Endothelial cell of umbilical vein (primary cell): ENCODE results near the gene LGALS3BP. TPM values are rescaled to one million over a fixed set of nuclear protein-coding genes. Genes with fewer than 3 reads are reported as not detected.

Experiments
- BruUV-seq: library from RNA; stranded (reverse); fragments of 400-500 nt; replicated peaks from 2 replicates; lab custom pipeline; 2021; lab: Mats Ljungman, UMichigan
- CTCF ChIA-PET: fragments of 300-600, 350-600 bp; sonication (Branson Sonifier 250); formaldehyde crosslinking; loops from one replicate; lab custom pipeline; 2021; ENCODE audit warnings: antibody characterized with exemption, inconsistent platforms; lab: Charles Lee
- POLR2A ChIA-PET: fragments of 300-600, 350-600 bp; sonication (Branson Sonifier 250); formaldehyde crosslinking; loops from one replicate; lab custom pipeline; 2021; ENCODE audit warnings: antibody characterized with exemption, inconsistent platforms; lab: Charles Lee
- DNase-seq: peaks from one replicate; pipeline ENCODE4 v3.0.0-alpha.2; 2011; ENCODE audit warnings: low read depth, low spot score
- FAIRE-seq: peaks from 2 replicates; lab custom pipeline; 2011; peaks lifted over from hg19 to GRCh38; lab: Jason Lieb, UNC
- H2AFZ ChIP-seq: 2 replicates; pipeline ENCODE4 v1.6.0; 2012; ENCODE audit warnings: low read depth, low read length, control low read depth, inconsistent platforms
- H3K27ac ChIP-seq: 2 replicates; pipeline ENCODE4 v1.5.1; 2011; ENCODE audit warnings: low read depth, mild to moderate bottlenecking, control low read depth, low read length, moderate library complexity; ENCODE audit not compliant: insufficient read depth
- H3K27me3 ChIP-seq, 2 experiments: 2 replicates each; pipeline versions ENCODE4 v1.6.0 to v1.6.1; 2011; ENCODE audit warnings: low read length in 2 of 2, mixed read lengths in 1 of 2; ENCODE audit not compliant: control insufficient read depth in 2 of 2, insufficient read depth in 2 of 2
- H3K36me3 ChIP-seq, 2 experiments: 2 replicates in 1 of 2; 3 replicates in 1 of 2; pipeline ENCODE4 v1.5.1; 2011; ENCODE audit warnings: low read length in 2 of 2, mild to moderate bottlenecking in 1 of 2, moderate library complexity in 1 of 2; ENCODE audit not compliant: control insufficient read depth in 2 of 2, insufficient read depth in 2 of 2; ENCODE audit errors: extremely low read depth in 1 of 2
- H3K4me1 ChIP-seq: 3 replicates; pipeline ENCODE4 v1.5.1; 2011; ENCODE audit warnings: mild to moderate bottlenecking, low read length; ENCODE audit not compliant: control insufficient read depth, insufficient read depth; ENCODE audit errors: extremely low read depth
- H3K4me2 ChIP-seq: 2 replicates; pipeline ENCODE4 v1.6.1; 2011; ENCODE audit warnings: low read length, control low read depth, mixed read lengths; ENCODE audit not compliant: insufficient read depth
- H3K4me3 ChIP-seq, 3 experiments: fragments of 200-600 bp in 1 of 3; sonication (generic), shearing (Covaris generic) in 1 of 3; replicated peaks in 1 of 3; 2 replicates each; pipeline ENCODE4 v1.5.1; 2011 to 2016; ENCODE audit warnings: control low read depth in 3 of 3, low read length in 3 of 3, mild to moderate bottlenecking in 2 of 3, inconsistent platforms in 1 of 3, low read depth in 1 of 3, moderate library complexity in 1 of 3; ENCODE audit not compliant: insufficient read depth in 1 of 3
- H3K79me2 ChIP-seq: 2 replicates; pipeline ENCODE4 v1.6.0; 2012; ENCODE audit warnings: low read length, inconsistent platforms; ENCODE audit not compliant: control insufficient read depth, insufficient read depth
- H3K9ac ChIP-seq: replicated peaks from 2 replicates; pipeline ENCODE3; 2011; ENCODE audit warnings: low read length, control low read depth; ENCODE audit not compliant: insufficient read depth; ENCODE audit errors: extremely low read depth
- H3K9me1 ChIP-seq: replicated peaks from 3 replicates; pipeline ENCODE4 v1.6.0; 2011; ENCODE audit warnings: mild to moderate bottlenecking, low read length; ENCODE audit not compliant: control insufficient read depth, insufficient read depth; ENCODE audit errors: extremely low read depth
- H3K9me3 ChIP-seq: replicated peaks from 2 replicates; pipeline ENCODE4 v1.5.1; 2012; ENCODE audit warnings: low read length, inconsistent platforms; ENCODE audit not compliant: control insufficient read depth, insufficient read depth
- H4K20me1 ChIP-seq: replicated peaks from 2 replicates; pipeline ENCODE3; 2011; ENCODE audit warnings: mild to moderate bottlenecking, low read length; ENCODE audit not compliant: control insufficient read depth, insufficient read depth; ENCODE audit errors: extremely low read depth
- EZH2 ChIP-seq: IDR thresholded peaks from 2 replicates; pipeline ENCODE4 v1.6.1; 2012; ENCODE audit warnings: borderline replicate concordance, low read depth, mild to moderate bottlenecking, moderate library complexity, low read length, inconsistent platforms; ENCODE audit not compliant: severe bottlenecking
- GATA2 ChIP-seq: IDR thresholded peaks from 2 replicates; pipeline ENCODE4 v1.7.0; 2011; ENCODE audit warnings: low read depth, mild to moderate bottlenecking, moderate library complexity, mixed read lengths, low read length; ENCODE audit not compliant: insufficient read length, insufficient read depth
- MYC ChIP-seq: IDR thresholded peaks from one replicate; pipeline ENCODE4 v1.6.1; 2011; ENCODE audit warnings: mild to moderate bottlenecking, low read depth, low read length
- POLR2A ChIP-seq: IDR thresholded peaks from 2 replicates; pipeline ENCODE4 v1.6.1; 2012; ENCODE audit warnings: low read depth, mild to moderate bottlenecking, control low read depth, low read length
- POLR2AphosphoS5 ChIP-seq: IDR thresholded peaks from 2 replicates; pipeline ENCODE4 v1.6.1; 2012; ENCODE audit warnings: low read depth, mild to moderate bottlenecking, control low read depth, low read length, moderate library complexity; ENCODE audit not compliant: insufficient read depth
- dilution Hi-C: fragments of 300-500 bp; cut with MboI; formaldehyde crosslinking; loops from one replicate; pipeline ENCODE4 v1.15.0; 2019; ENCODE audit warnings: low sequenced_read_pairs; ENCODE audit not compliant: extremely low pct_ligation_motif_present
- intact Hi-C: fragments of 100-400 bp; cut with micrococcal nuclease; formaldehyde crosslinking; loops from one replicate; pipeline ENCODE4 v1.10.0; 2022
- polyA plus RNA-seq, 4 experiments: library from polyadenylated mRNA; depleted of rRNA in 3 of 4; stranded (reverse) in 3 of 4; unstranded in 1 of 4; fragments of >200 nt; gene quantifications; 2 replicates each; pipeline versions ENCODE4 v1.2.1 to v1.2.3, GENCODE V29; 2011 to 2012; ENCODE audit warnings: missing spikeins in 1 of 4
- total RNA-seq: library from RNA; stranded (reverse); gene quantifications from 2 replicates; pipeline ENCODE4 v1.2.3, GENCODE V29; 2021
- TF ChIP-seq, protein P1 (sequence below): IDR thresholded peaks from 2 replicates; pipeline ENCODE4 v1.6.1; 2011; ENCODE audit not compliant: insufficient read depth, insufficient read length
- TF ChIP-seq, protein P2 (sequence below), 2 donors: IDR thresholded peaks; 1 replicate in 1 of 2; 2 replicates in 1 of 2; pipeline ENCODE4 v1.5.1; 2011; ENCODE audit warnings: low read length in 2 of 2, mild to moderate bottlenecking in 2 of 2, moderate library complexity in 2 of 2, control low read depth in 1 of 2, inconsistent platforms in 1 of 2, low read depth in 1 of 2; ENCODE audit not compliant: insufficient read depth in 1 of 2; ENCODE audit errors: extremely low read depth in 1 of 2

LGALS3BP gene
- total and polyA plus RNA-seq, 2 donors (not counting 3 experiments of a cell fraction or from before 2014, with no cell fraction given), result 0.77 to 1.3 TPM

DNA sequence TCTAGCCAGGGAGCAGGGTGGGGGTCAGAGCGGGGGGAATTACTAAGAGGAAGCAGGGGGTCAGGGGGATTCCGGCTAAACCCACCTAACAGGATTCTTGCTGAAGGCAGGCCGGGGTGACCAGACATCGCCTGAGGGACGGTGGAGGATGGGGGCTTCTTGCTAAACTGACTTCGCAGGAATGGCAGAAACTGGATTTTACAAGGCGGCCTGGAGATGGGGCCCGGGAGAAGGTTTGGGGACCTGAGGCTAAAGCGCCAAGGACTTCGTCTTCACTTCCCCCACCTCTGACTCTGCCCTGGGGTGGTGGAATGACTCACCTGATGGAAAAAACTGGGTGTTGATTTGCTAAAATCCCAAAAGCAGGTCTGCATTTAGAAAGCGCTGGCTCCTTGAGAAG lies 23.5 kb downstream of the LGALS3BP start:
- H3K4me2 ChIP-seq, result no peak overlapping the region
- no peak for TF ChIP-seq GATA2
- TF ChIP-seq, protein P1, sequence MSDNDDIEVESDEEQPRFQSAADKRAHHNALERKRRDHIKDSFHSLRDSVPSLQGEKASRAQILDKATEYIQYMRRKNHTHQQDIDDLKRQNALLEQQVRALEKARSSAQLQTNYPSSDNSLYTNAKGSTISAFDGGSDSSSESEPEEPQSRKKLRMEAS, result no peak
- TF ChIP-seq POLR2AphosphoS5, result no peak
- no peak for TF ChIP-seq MYC
- TF ChIP-seq EZH2, result no peak
- TF ChIP-seq, protein P2, sequence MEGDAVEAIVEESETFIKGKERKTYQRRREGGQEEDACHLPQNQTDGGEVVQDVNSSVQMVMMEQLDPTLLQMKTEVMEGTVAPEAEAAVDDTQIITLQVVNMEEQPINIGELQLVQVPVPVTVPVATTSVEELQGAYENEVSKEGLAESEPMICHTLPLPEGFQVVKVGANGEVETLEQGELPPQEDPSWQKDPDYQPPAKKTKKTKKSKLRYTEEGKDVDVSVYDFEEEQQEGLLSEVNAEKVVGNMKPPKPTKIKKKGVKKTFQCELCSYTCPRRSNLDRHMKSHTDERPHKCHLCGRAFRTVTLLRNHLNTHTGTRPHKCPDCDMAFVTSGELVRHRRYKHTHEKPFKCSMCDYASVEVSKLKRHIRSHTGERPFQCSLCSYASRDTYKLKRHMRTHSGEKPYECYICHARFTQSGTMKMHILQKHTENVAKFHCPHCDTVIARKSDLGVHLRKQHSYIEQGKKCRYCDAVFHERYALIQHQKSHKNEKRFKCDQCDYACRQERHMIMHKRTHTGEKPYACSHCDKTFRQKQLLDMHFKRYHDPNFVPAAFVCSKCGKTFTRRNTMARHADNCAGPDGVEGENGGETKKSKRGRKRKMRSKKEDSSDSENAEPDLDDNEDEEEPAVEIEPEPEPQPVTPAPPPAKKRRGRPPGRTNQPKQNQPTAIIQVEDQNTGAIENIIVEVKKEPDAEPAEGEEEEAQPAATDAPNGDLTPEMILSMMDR (IDR thresholded peaks at IDR 0.05; ENCODE audit: extremely low read depth in 1 of 2, insufficient read depth in 1 of 2, low read depth in 1 of 2, low read length in 2 of 2), result no peak
- TF ChIP-seq POLR2A, result no peak
- H4K20me1 ChIP-seq, result no peaks in the 10 kb centered on the region
- no peaks in the 10 kb centered on the region for H3K27me3 ChIP-seq
- H2AFZ ChIP-seq, result no peak overlapping the region
- H3K4me1 ChIP-seq, result no peaks in the 10 kb centered on the region
- no peaks in the 10 kb centered on the region for H3K36me3 ChIP-seq
- no peak for FAIRE-seq
- dilution Hi-C loops (no loop called here), intact Hi-C loops (no loop called here)
- no peak overlapping the region for H3K27ac ChIP-seq
- no peaks in the 10 kb centered on the region for H3K9me1 ChIP-seq
- H3K9ac ChIP-seq, result no peak overlapping the region
- H3K4me3 ChIP-seq, result no peak overlapping the region
- no TSS peak for BruUV-seq
- no peak for DNase-seq
- CTCF ChIA-PET, result interaction anchor here (1.5 to 3.0 kb wide), 3 partner anchors 11 to 90 kb away, joined by 4 to 10 read pairs (median 8); no protein-coding TSS in a partner anchor
- no peaks in the 10 kb centered on the region for H3K9me3 ChIP-seq
- H3K79me2 ChIP-seq, result no peaks in the 10 kb centered on the region
- POLR2A ChIA-PET, result no interaction called here
